HEK293 (cell line): ENCODE results near the gene EEF1AKMT3.

Experiments
- CTCF ChIA-PET: fragments of 350-600 bp; formaldehyde crosslinking; extraction: SDS; loops from one replicate; lab custom pipeline; 2021; ENCODE audit warnings: antibody characterized with exemption; lab: Yijun Ruan, JAX
- POLR2A ChIA-PET: fragments of 300-600 bp; formaldehyde crosslinking; extraction: SDS; loops from one replicate; lab custom pipeline; 2020; ENCODE audit warnings: antibody characterized with exemption, inconsistent platforms; lab: Yijun Ruan, JAX
- H3K27ac ChIP-seq: fragments of 200-500 bp; sonication (Bioruptor generic); 2 replicates; pipeline ENCODE4 v1.5.1; 2014; ENCODE audit warnings: low read depth, low read length, control low read depth, inconsistent platforms; ENCODE audit errors: extremely low read depth
- H3K36me3 ChIP-seq, 2 experiments: fragments of 200-500 bp in 1 of 2; sonication (Bioruptor generic) in 1 of 2; 1 replicate in 1 of 2; 2 replicates in 1 of 2; pipeline ENCODE4 v1.5.1; 2014 to 2017; ENCODE audit warnings: inconsistent platforms in 2 of 2, low read length in 2 of 2; ENCODE audit not compliant: control insufficient read depth in 2 of 2, insufficient read depth in 1 of 2
- H3K4me1 ChIP-seq: fragments of 200-500 bp; sonication (Bioruptor generic); 2 replicates; pipeline ENCODE4 v1.5.1; 2014; ENCODE audit warnings: mild to moderate bottlenecking, low read length, inconsistent platforms; ENCODE audit not compliant: control insufficient read depth, insufficient read depth
- H3K4me3 ChIP-seq: 2 replicates; pipeline ENCODE4 v1.5.1; 2011; ENCODE audit warnings: low read depth, mild to moderate bottlenecking, control low read depth, low read length, moderate library complexity
- H3K9me3 ChIP-seq: fragments of 200-500 bp; sonication (Bioruptor generic); 2 replicates; pipeline ENCODE4 v1.5.1; 2014; ENCODE audit warnings: low read depth, low read length, inconsistent platforms; ENCODE audit not compliant: control insufficient read depth, insufficient read depth
- GFI1B ChIP-seq: fragments of 450-650 bp; formaldehyde crosslinking; IDR thresholded peaks from 2 replicates; pipeline ENCODE4 v1.5.1; 2016; ENCODE audit warnings: missing biosample characterization, missing genetic modification characterization
- GLIS2 ChIP-seq: fragments of 450-650 bp; formaldehyde crosslinking; IDR thresholded peaks from 2 replicates; pipeline ENCODE4 v1.5.1; 2016; ENCODE audit warnings: missing biosample characterization, missing genetic modification characterization
- HOXA7 ChIP-seq: sonication (generic); formaldehyde crosslinking; IDR thresholded peaks from 2 replicates; pipeline ENCODE4 v1.8.1; 2022; ENCODE audit warnings: missing genetic modification reagents, borderline replicate concordance
- HOXD13 ChIP-seq: sonication (generic); formaldehyde crosslinking; IDR thresholded peaks from 2 replicates; pipeline ENCODE4 v1.8.0; 2022; ENCODE audit warnings: missing genetic modification reagents, borderline replicate concordance
- KLF1 ChIP-seq: fragments of 450-650 bp; formaldehyde crosslinking; IDR thresholded peaks from 2 replicates; pipeline ENCODE4 v1.5.1; 2016; ENCODE audit warnings: missing biosample characterization, missing genetic modification characterization
- KLF7 ChIP-seq: fragments of 450-650 bp; formaldehyde crosslinking; IDR thresholded peaks from 2 replicates; pipeline ENCODE4 v1.5.1; 2016; ENCODE audit warnings: missing biosample characterization, missing genetic modification characterization, borderline replicate concordance
- KLF8 ChIP-seq: fragments of 450-650 bp; formaldehyde crosslinking; IDR thresholded peaks from 2 replicates; pipeline ENCODE4 v1.5.1; 2016; ENCODE audit warnings: missing biosample characterization, missing genetic modification characterization
- OSR2 ChIP-seq: fragments of 450-650 bp; formaldehyde crosslinking; IDR thresholded peaks from 2 replicates; pipeline ENCODE4 v1.5.1; 2016; ENCODE audit warnings: missing biosample characterization, missing genetic modification characterization
- REPIN1 ChIP-seq: fragments of 450-650 bp; formaldehyde crosslinking; IDR thresholded peaks from 2 replicates; pipeline ENCODE4 v1.5.1; 2017; ENCODE audit warnings: missing biosample characterization, missing genetic modification characterization, low read depth
- SCRT1 ChIP-seq: fragments of 450-650 bp; formaldehyde crosslinking; IDR thresholded peaks from 2 replicates; pipeline ENCODE4 v1.5.1; 2016; ENCODE audit warnings: missing biosample characterization, missing genetic modification characterization, borderline replicate concordance
- SCRT2 ChIP-seq: fragments of 450-650 bp; formaldehyde crosslinking; IDR thresholded peaks from 2 replicates; pipeline ENCODE4 v1.5.1; 2016; ENCODE audit warnings: missing biosample characterization, missing genetic modification characterization
- SP2 ChIP-seq: fragments of 450-650 bp; formaldehyde crosslinking; IDR thresholded peaks from 2 replicates; pipeline ENCODE4 v1.5.1; 2016; ENCODE audit warnings: missing biosample characterization, missing genetic modification characterization
- ZNF112 ChIP-seq: fragments of 450-650 bp; formaldehyde crosslinking; IDR thresholded peaks from 2 replicates; pipeline ENCODE4 v1.5.0; 2017; ENCODE audit warnings: missing biosample characterization, missing genetic modification characterization
- ZNF184 ChIP-seq: fragments of 450-650 bp; IDR thresholded peaks from 2 replicates; pipeline ENCODE4 v1.5.1; 2018; ENCODE audit warnings: missing biosample characterization, mild to moderate bottlenecking, missing genetic modification characterization
- ZNF211 ChIP-seq: fragments of 450-650 bp; formaldehyde crosslinking; IDR thresholded peaks from 2 replicates; pipeline ENCODE4 v1.5.1; 2016; ENCODE audit warnings: low read depth, missing biosample characterization, missing genetic modification characterization
- ZNF221 ChIP-seq: fragments of 450-650 bp; formaldehyde crosslinking; IDR thresholded peaks from 2 replicates; pipeline ENCODE4 v1.5.1; 2017; ENCODE audit warnings: missing biosample characterization, missing genetic modification characterization, borderline replicate concordance
- ZNF239 ChIP-seq: fragments of 450-650 bp; formaldehyde crosslinking; IDR thresholded peaks from 2 replicates; pipeline ENCODE4 v1.5.1; 2016; ENCODE audit warnings: missing biosample characterization, missing genetic modification characterization
- ZNF248 ChIP-seq: fragments of 450-650 bp; formaldehyde crosslinking; IDR thresholded peaks from 2 replicates; pipeline ENCODE4 v1.5.1; 2017; ENCODE audit warnings: missing biosample characterization, missing genetic modification characterization
- ZNF391 ChIP-seq: fragments of 450-650 bp; formaldehyde crosslinking; IDR thresholded peaks from 2 replicates; pipeline ENCODE4 v1.5.1; 2016; ENCODE audit warnings: low read depth, missing biosample characterization, missing genetic modification characterization, borderline replicate concordance
- ZNF423 ChIP-seq: fragments of 450-650 bp; formaldehyde crosslinking; IDR thresholded peaks from 2 replicates; pipeline ENCODE4 v1.5.1; 2016; ENCODE audit warnings: missing biosample characterization, missing genetic modification characterization
- ZNF555 ChIP-seq: fragments of 450-650 bp; formaldehyde crosslinking; conservative IDR thresholded peaks from 2 replicates; pipeline ENCODE4 v1.5.1; 2017; ENCODE audit warnings: missing biosample characterization, mild to moderate bottlenecking, missing genetic modification characterization, inconsistent platforms
- ZNF558 ChIP-seq: fragments of 450-650 bp; formaldehyde crosslinking; IDR thresholded peaks from 2 replicates; pipeline ENCODE4 v1.5.1; 2016; ENCODE audit warnings: missing biosample characterization, missing genetic modification characterization
- ZNF560 ChIP-seq: fragments of 450-650 bp; formaldehyde crosslinking; IDR thresholded peaks from 2 replicates; pipeline ENCODE4 v1.5.1; 2017; ENCODE audit warnings: missing biosample characterization, missing genetic modification characterization, borderline replicate concordance
- ZNF600 ChIP-seq: fragments of 450-650 bp; formaldehyde crosslinking; IDR thresholded peaks from 2 replicates; pipeline ENCODE4 v1.5.1; 2016; ENCODE audit warnings: missing biosample characterization, missing genetic modification characterization
- ZNF658 ChIP-seq: fragments of 450-650 bp; formaldehyde crosslinking; IDR thresholded peaks from 2 replicates; pipeline ENCODE4; 2016; ENCODE audit warnings: missing biosample characterization, missing genetic modification characterization
- ZNF701 ChIP-seq: fragments of 450-650 bp; formaldehyde crosslinking; IDR thresholded peaks from 2 replicates; pipeline ENCODE4 v1.5.1; 2016; ENCODE audit warnings: missing biosample characterization, missing genetic modification characterization
- ZNF792 ChIP-seq: fragments of 450-650 bp; formaldehyde crosslinking; IDR thresholded peaks from 2 replicates; pipeline ENCODE4 v1.5.1; 2016; ENCODE audit warnings: missing biosample characterization, missing genetic modification characterization
- TF ChIP-seq, protein P1 (sequence below): fragments of 450-650 bp; formaldehyde crosslinking; IDR thresholded peaks from 2 replicates; pipeline ENCODE4 v1.5.1; 2016; ENCODE audit warnings: missing biosample characterization, missing genetic modification characterization

The EEF1AKMT3 gene

GRCh38 chr12:57732726-57733593, 39.5 kb upstream of the EEF1AKMT3 start:
- peak; percentile 82; the same call in 1 of the 2 replicates for TF ChIP-seq SCRT1 (tag by site-specific recombination)
- TF ChIP-seq ZNF211 (tag by site-specific recombination): no peak
- TF ChIP-seq, protein P1, sequence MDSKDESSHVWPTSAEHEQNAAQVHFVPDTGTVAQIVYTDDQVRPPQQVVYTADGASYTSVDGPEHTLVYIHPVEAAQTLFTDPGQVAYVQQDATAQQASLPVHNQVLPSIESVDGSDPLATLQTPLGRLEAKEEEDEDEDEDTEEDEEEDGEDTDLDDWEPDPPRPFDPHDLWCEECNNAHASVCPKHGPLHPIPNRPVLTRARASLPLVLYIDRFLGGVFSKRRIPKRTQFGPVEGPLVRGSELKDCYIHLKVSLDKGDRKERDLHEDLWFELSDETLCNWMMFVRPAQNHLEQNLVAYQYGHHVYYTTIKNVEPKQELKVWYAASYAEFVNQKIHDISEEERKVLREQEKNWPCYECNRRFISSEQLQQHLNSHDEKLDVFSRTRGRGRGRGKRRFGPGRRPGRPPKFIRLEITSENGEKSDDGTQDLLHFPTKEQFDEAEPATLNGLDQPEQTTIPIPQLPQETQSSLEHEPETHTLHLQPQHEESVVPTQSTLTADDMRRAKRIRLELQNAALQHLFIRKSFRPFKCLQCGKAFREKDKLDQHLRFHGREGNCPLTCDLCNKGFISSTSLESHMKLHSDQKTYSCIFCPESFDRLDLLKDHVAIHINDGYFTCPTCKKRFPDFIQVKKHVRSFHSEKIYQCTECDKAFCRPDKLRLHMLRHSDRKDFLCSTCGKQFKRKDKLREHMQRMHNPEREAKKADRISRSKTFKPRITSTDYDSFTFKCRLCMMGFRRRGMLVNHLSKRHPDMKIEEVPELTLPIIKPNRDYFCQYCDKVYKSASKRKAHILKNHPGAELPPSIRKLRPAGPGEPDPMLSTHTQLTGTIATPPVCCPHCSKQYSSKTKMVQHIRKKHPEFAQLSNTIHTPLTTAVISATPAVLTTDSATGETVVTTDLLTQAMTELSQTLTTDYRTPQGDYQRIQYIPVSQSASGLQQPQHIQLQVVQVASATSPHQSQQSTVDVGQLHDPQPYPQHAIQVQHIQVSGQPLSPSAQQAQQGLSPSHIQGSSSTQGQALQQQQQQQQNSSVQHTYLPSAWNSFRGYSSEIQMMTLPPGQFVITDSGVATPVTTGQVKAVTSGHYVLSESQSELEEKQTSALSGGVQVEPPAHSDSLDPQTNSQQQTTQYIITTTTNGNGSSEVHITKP: no peak
- no peak for TF ChIP-seq SP2 (tag by site-specific recombination)
- no peak for TF ChIP-seq ZNF391 (tag by site-specific recombination)
- no peak for TF ChIP-seq ZNF658 (tag by site-specific recombination)
- TF ChIP-seq REPIN1: no peak
- no peak for TF ChIP-seq ZNF560 (tag by site-specific recombination)
- peak; percentile 95 for TF ChIP-seq SCRT2 (tag by site-specific recombination)
- no peak for TF ChIP-seq ZNF221 (tag by site-specific recombination)
- TF ChIP-seq, all 188 proteins: peak for 2
- Histone ChIP-seq H3K9me3 (no peaks in the 10 kb centered on the region), H3K4me1 (peaks cover 6% of the 10 kb centered on the region; the same call in 1 of the 2 replicates), H3K36me3 (no peaks in the 10 kb centered on the region), H3K27ac (no peak overlapping the region), H3K4me3 (no peak overlapping the region)
- POLR2A ChIA-PET: interaction anchor here (0.9 to 3.2 kb wide), 2 partner anchors 12 to 213 kb away, joined by 3 to 10 read pairs; partner anchors contain the start of genes DDIT3 and TSPAN31
- CTCF ChIA-PET: interaction anchor here (0.9 to 2.7 kb wide), 2 partner anchors 27 to 100 kb away, joined by 4 to 7 read pairs; partner anchors contain the start of gene B4GALNT1

DNA sequence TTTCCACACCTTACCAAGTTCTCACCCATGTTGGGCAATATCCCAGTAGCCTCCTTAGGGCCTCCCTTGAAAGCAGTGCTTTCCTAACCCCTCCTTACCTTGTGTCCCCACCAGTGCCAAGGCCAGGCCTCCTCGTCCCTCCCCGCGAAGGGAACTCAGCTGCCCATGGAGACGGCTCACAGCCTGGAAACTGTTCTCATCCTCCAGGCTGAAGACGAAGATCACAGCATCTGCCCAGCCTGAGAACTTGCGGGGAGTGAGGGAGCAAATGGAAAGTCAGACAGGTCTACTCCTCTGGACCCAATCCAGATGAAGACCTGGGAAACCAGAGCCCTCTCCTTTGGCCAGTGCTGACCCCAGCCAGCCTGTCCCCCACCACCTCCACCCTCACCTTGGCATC, 38.5 kb upstream of the EEF1AKMT3 start:
- Histone ChIP-seq H3K27ac (no peak overlapping the region), H3K9me3 (no peaks in the 10 kb centered on the region), H3K36me3 (no peaks in the 10 kb centered on the region), H3K4me1 (peaks cover 6% of the 10 kb centered on the region; the same call in 1 of the 2 replicates), H3K4me3 (no peak overlapping the region)
- ChIA-PET CTCF (interaction anchor here (2.7 to 4.8 kb wide), 3 partner anchors 9 to 151 kb away, joined by 7 to 55 read pairs (median 35); partner anchors contain the start of gene B4GALNT1), POLR2A (interaction anchor here (3.2 kb wide), 1 partner anchor 11 kb away, joined by 10 read pairs; the partner anchor contains the start of gene TSPAN31)
- TF ChIP-seq GLIS2 (no peak), HOXA7 (CRISPR knock-in tag) (no peak), KLF7 (tag by site-specific recombination) (no peak), ZNF184 (no peak), ZNF423 (tag by site-specific recombination) (no peak), ZNF560 (tag by site-specific recombination) (no peak), ZNF248 (tag by site-specific recombination) (no peak), OSR2 (tag by site-specific recombination) (no peak), GFI1B (no peak), ZNF239 (tag by site-specific recombination) (no peak), ZNF600 (tag by site-specific recombination) (no peak), ZNF555 (no peak), KLF8 (tag by site-specific recombination) (no peak), HOXD13 (CRISPR knock-in tag) (no peak), ZNF701 (tag by site-specific recombination) (no peak), KLF1 (tag by site-specific recombination) (no peak), ZNF792 (tag by site-specific recombination) (no peak), ZNF558 (tag by site-specific recombination) (no peak), ZNF391 (tag by site-specific recombination) (no peak), ZNF112 (tag by site-specific recombination) (no peak)
